Left lobe of liver (tissue), 2 donors: ENCODE data around the gene TACC2. TPM values are rescaled to one million over a fixed set of nuclear protein-coding genes. Genes with fewer than 3 reads are reported as not detected.
"Not testable (repeated sequence)": the region's sequence is repeated elsewhere in the genome, so short reads cannot be mapped to it uniquely, and the experiment has no call there.

Source experiments
- ATAC-seq: fragments of 200-7000 bp; cut with Tn5 transposase; one replicate; pipeline ENCODE4 v1.9.1; 2020; ENCODE audit warnings: mild to moderate bottlenecking, moderate library complexity
- DNase-seq: peaks from one replicate; pipeline ENCODE4 v3.0.0-alpha.2; 2020; ENCODE audit warnings: low spot score
- total RNA-seq: library from RNA; stranded (reverse); gene quantifications from one replicate; pipeline ENCODE4 v1.2.1, GENCODE V29; 2021
- donor health status: DM: no; HTN: no; CAD: no; lungs with moderate emphysema.
- donor health status: DM: no; HTN: yes; CAD: no.

The TACC2 gene
- total RNA-seq, 1 donor from 2014 or later = 21.5 TPM

DNA sequence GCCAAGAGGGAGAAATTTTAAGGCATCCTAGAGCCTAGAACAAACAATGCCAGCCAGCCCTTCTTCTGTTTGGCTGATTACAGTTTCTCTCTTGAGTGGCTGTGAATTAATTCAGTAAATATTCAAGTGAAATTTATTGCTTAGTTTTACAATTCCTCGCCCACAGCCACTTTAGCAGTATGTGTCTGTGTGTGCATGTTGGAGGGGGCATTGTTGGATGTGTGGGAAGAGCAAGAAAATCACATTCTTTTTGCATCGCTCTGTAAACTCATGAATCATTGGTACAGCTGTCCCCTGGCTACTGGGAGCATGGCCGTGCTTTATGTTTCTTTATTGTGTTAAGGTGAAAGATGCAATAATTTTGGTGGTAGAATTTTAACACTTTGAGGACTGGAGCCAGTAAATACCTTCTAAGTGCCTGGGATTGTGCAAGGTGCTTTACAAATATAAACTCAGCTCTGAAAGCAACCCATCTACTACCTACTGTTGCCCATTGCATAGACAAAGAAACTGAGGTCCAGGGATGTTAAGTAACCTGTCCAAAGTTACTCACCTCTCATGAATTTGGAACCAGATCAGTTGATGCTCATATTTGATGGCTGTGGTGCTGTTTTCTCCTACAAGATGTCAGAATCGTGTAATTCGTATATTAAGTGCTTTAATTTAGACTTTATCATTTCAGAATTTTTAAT is 192.2 kb downstream of the TACC2 start:
- DNase-seq (no peak), ATAC-seq (no peak)

DNA sequence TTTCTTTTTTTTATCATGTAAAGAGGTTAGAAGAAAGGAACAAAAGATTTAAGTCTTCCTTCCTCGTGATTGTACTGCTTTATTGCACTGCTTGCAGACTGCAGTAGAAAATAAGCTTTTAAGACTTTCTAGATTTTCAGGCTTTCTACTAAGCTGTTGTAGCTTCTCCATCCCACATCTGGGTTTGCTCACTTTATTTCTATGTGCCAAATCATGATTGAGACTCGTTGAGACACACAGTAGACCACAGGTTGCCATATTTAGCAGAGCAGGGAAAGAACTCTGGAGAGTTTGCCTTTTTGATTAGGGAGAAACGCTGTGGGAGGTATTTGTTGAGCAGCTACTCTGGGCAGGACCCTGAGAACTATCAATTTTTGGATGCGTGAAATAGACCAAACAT is 192.9 kb downstream of the TACC2 start:
- ATAC-seq = no peak
- no peak for DNase-seq

GRCh38 chr10:122182308-122182707 is 193.3 kb downstream of the TACC2 start:
- ATAC-seq (no peak), DNase-seq (no peak)

DNA sequence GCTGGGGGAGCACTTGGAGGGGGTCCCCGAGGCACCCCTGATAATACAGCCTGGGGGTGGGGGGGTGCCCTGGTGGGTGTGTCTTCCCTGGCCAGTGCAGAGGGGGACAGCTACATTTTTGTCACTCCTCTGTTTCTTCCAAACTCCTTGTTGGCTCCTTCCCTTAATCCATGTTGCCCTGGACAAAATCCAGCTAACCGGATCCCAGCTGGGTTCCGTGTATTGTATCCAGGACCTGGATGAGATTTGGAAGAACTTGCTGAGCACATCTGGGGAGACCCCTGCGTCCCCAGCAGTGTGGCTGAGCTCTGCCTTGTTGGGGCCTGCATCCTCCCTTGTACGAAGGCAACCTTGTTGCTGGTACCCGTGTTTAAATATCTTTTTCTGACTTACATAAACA is 195.3 kb downstream of the TACC2 start:
- DNase-seq (no peak), ATAC-seq (no peak)

DNA sequence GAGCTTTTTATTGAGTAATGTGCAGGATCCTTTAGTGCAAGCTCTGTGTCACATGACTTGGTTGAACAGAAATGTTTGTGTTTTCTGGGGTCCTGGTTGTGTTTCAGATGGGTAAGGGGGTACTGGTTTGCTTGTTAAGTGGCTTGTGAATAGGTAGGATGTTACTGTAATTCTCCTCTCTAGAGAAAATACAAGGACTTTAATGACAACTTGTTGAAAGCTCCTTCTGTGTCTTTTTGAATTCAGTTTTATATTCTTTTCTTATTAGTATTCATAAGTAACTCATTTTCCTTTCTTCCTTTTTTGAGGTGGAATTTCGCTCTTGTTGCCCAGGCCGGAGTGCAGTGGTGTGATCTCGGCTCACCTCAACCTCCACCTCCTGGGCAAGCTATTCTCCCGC is 196.7 kb downstream of the TACC2 start:
- ATAC-seq (no peak), DNase-seq (no peak)

DNA sequence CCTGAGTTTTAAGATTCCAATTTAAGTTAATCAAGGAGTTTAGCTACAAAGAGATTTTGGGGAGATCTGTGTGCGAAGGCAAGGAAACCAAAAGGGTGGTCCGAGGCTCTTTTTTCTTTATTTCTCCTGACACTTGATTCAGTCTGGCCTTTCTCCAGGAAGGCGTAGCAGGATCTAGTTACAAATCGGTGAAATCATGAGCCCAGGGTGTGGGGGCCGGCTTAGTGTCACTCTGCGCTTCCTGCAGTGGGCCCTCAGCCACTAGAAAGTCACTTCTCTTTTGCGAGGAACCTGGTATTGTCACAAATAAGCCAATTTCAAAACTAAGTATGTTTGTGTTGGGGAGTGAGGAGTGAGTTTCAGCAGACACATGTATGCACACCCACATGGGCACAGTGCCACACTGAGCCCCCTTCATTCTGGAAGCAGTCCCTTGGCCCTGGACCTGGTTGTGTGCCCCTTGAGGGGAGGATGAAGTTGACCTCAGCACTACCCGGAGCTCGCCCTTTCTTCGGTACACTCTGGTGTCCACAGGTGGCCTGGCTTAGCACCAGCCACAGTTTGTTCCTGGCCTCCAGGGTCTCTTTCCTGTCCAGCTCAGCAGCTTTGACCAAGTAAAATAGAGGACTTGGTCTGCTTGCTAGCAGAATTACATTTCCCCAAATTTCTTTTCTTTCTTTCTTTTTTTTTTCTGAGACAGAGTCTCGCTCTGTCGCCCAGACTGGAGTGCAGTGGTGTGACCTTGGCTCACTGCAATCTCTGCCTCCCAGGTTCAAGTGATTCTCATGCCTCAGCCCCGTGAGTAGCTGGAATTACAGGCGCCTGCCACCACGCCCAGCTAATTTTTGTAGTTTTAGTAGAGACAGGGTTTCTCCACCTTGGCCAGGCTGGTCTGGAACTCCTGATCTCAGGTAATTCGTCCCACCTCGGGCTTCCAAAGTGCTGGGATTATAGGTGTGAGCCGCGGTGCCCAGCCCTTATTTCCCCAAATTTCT is 198.2 kb downstream of the TACC2 start:
- no peak for ATAC-seq

GRCh38 chr10:122188706-122189105 is 199.7 kb downstream of the TACC2 start:
- DNase-seq (no peak), ATAC-seq (peak; percentile 45)

More for the DNA sequence above, 198.2 kb downstream of the TACC2 start:
- no peak for DNase-seq

GRCh38 chr10:122189185-122189584 is 200.2 kb downstream of the TACC2 start:
- ATAC-seq (no peak), DNase-seq (no peak)

GRCh38 chr10:122190176-122190943 is 201.4 kb downstream of the TACC2 start:
- DNase-seq = no peak
- ATAC-seq = no peak

DNA sequence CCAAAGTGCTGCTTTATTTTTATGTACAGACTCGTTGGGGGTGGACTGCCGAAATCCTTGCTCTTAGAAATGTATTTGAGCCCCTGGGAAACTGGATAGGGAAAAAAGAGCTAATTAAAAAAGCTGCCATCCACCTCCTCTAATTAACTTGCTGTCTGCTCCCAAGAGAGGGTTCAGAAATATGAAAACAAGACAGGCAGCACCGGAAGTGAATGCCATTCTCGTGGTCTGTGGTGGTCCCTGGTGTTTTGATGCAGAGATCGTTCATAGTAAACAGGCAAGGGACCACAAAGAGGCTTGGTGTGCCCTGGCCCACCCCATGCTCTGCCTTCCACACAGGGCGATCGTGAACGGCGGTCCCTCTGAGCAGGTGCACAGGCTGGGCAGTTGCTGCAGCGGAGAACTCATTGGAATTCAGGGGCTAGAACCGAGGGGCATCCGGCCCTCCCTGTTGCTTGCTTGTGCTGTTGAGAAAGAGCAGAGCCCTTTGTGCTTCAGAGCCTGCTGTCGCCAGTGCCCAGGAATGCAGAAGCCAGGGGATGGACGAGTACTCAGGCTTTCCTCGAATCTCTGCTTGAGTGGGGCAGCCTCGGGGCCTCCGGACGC is 203.1 kb downstream of the TACC2 start:
- ATAC-seq = no peak
- no peak for DNase-seq

- no peak for ATAC-seq
- DNase-seq = no peak
Measured at GRCh38 chr10:122194251-122194650, 205.3 kb downstream of the TACC2 start.

GRCh38 chr10:122196218-122196617 is 207.3 kb downstream of the TACC2 start:
- no peak for ATAC-seq
- DNase-seq = no peak

DNA sequence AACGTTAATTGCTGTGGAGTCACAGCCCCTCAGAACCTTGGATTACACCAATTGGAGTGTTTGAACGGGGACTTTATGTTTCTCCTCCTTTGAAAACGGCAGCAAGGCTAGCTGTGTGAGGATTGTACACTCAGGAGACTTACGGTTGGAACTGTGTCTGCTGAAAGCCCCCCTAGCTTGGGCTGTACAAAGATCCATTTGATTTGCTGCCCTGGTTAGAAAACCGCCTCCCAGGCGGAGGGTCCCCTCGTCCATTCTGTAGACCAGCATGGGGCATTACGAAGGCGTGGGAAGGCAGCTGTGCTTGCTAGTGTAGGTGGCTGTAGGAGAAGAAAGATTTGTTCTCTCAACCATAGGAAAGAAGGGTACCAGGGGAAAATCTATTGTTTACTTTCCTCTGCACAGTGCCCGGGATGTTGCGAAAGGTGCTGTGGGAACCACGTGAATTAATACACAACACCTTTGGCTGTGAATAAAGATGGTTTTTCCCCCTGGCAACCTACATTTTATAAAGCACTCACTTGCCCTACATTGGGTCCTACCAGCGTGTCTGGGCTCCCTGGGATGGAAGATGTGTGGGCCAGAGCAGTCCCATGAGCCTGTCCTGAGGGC is 208.8 kb downstream of the TACC2 start:
- DNase-seq (peak; percentile 68), ATAC-seq (peak; percentile 87)

DNA sequence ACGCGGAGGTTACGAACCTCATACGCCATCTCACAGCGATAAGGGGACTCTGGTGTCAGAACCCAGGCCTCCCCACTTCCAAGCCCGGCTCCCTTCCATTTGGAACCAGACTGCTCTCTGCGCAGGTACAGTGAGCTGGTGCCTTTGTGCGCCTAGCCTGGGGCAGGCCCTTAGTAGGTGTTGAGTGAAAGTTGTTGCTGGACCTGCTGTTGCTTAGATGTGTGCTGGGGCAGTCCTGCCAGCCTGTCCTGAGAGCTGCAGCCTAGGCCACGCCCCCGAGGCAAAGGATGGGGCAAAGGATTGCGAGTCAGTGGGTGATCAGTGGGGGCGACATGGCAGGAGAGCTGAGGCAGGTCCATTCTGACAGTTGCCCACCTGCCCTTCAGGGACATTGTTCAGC is 209.7 kb downstream of the TACC2 start:
- ATAC-seq (no peak), DNase-seq (no peak)

GRCh38 chr10:122199070-122199469 is 210.1 kb downstream of the TACC2 start:
- DNase-seq (no peak), ATAC-seq (no peak)

DNA sequence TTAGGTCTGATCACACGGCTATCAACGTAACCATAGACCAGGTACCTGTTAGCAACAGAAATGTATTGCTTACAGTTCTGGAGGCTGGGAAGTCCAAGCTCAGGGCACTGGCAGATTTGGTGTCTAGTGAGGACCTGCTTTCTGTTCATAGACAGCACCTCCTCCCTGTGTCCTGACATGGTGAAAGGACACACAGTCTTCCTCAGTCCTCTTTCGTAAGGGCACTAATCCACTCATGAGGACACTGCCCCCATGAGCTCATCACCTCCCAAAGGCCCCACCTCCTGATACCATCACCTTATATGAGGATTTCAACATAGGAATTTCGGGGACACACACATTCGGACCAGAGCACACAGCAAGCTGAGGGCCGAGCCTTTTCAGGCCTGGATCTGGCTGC is 210.7 kb downstream of the TACC2 start:
- ATAC-seq = no peak
- DNase-seq = no peak

GRCh38 chr10:122201401-122201800 is 212.4 kb downstream of the TACC2 start:
- DNase-seq (no peak), ATAC-seq (no peak)

DNA sequence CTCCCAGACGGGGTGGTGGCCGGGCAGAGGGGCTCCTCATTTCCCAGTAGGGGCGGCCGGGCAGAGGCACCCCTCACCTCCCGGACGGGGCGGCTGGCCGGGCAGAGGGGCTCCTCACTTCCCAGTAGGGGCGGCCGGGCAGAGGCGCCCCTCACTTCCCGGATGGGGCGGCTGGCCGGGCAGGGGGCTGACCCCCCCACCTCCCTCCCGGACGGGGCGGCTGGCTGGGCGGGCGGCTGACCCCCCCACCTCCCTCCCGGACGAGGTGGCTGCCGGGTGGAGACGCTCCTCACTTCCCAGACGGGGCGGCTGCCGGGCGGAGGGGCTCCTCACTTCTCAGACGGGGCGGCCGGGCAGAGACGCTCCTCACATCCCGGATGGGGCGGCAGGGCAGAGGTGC is 214.2 kb downstream of the TACC2 start:
- ATAC-seq, DNase-seq: not testable (repeated sequence)

GRCh38 chr10:122204691-122205489 is 215.9 kb downstream of the TACC2 start:
- no peak for ATAC-seq
- no peak for DNase-seq
